ENCODE results near the gene SEC61B.

- TF ChIP-seq CTCF (IDR thresholded peaks at IDR 0.05) (no peak), POLR2A (IDR thresholded peaks at IDR 0.05) (no peak)
Measured at GRCh38 chr9:99185348-99185632, 36.8 kb upstream of the SEC61B start.
